GM12891 (cell line): ENCODE data around the gene HOPX.

Experiments
- POLR2A ChIP-seq: IDR thresholded peaks from 2 replicates; pipeline ENCODE4 v1.6.1; 2011; ENCODE audit warnings: low read depth, low read length, control low read depth
- SPI1 ChIP-seq: IDR thresholded peaks from 2 replicates; pipeline ENCODE4 v1.6.1; 2011; ENCODE audit warnings: low read depth, low read length, control low read depth
- TAF1 ChIP-seq: IDR thresholded peaks from 2 replicates; pipeline ENCODE4 v1.6.1; 2011; ENCODE audit warnings: low read depth, low read length, control low read depth

DNA sequence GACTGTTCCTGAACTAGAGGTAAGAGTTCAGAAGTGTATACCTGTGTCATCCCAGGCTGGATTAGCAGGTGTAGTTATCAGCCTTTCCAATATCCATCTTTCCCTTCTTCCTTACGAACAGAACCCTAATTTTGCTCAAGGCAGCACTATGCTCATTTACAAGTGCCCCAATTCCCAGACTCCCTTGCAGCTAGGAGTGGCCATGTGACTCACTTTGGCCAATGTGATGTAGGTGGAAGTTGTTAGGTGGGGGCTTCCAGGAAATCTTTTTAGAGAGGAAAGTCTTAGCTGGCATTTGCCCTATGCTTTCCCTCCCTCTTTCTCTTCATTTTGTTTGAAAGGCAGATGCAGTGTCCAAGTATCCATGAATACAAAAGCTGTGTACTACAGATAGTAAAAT lies 34.8 kb downstream of the HOPX start:
- TF ChIP-seq POLR2A (no peak), SPI1 (no peak), TAF1 (no peak)
